Neural crest cell (in vitro differentiated cells): ENCODE measurements around the gene CSAD. TPM values are rescaled to one million over a fixed set of nuclear protein-coding genes. Genes with fewer than 3 reads are reported as not detected.

Source experiments
- DNase-seq: peaks from one replicate; pipeline ENCODE4 v3.0.0; 2021; ENCODE audit warnings: low read depth, mixed read lengths, low spot score
- H3K27ac Mint-ChIP-seq: one replicate; pipeline ENCODE4 v1.8.0; 2021; ENCODE audit warnings: mild to moderate bottlenecking, mixed read lengths; ENCODE audit not compliant: unreplicated experiment
- H3K27me3 Mint-ChIP-seq: 2 replicates; pipeline ENCODE4 v1.8.0; 2021; ENCODE audit warnings: low read depth, mild to moderate bottlenecking, mixed read lengths
- H3K36me3 Mint-ChIP-seq: 2 replicates; pipeline ENCODE4 v1.8.0; 2021; ENCODE audit warnings: low read depth, mild to moderate bottlenecking, mixed read lengths
- H3K4me1 Mint-ChIP-seq: 2 replicates; pipeline ENCODE4 v1.8.0; 2021; ENCODE audit warnings: mixed read lengths
- H3K4me3 Mint-ChIP-seq: one replicate; pipeline ENCODE4 v1.8.0; 2021; ENCODE audit warnings: mild to moderate bottlenecking, mixed read lengths
- H3K9me3 Mint-ChIP-seq: 2 replicates; pipeline ENCODE4 v1.8.0; 2021; ENCODE audit warnings: mixed read lengths
- total RNA-seq: library from RNA; stranded (reverse); gene quantifications from 2 replicates; pipeline ENCODE4 v1.2.1, GENCODE V29; 2021
- TF ChIP-seq, protein P1 (sequence below): fragments of 200-600 bp; sonication (generic); conservative IDR thresholded peaks from 2 replicates; pipeline ENCODE4 v1.5.0; 2021; ENCODE audit warnings: antibody characterized with exemption, mild to moderate bottlenecking

Gene CSAD
- total RNA-seq, 1 donor from 2014 or later, result 22.1 TPM

DNA sequence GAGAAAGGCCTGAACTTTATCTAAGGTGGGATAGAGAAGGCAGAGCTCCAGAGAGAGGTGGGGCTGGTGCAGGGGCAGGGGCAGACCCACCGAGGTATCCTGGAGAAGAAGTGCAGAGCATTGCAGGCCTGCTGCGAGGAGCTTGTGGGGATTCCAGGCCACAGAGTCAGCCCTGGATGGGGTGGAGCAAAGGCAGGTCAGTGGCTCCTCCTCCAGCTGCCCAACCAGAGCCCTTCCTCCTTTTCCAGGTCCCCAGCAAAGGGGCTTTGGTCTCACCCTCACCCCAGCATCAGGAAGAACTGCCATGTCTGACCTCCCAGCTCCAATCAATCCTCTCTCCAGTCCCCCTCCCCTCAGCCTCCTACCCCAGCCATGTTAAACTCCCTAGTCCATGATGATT, 20.1 kb downstream of the CSAD start:
- TF ChIP-seq, protein P1, sequence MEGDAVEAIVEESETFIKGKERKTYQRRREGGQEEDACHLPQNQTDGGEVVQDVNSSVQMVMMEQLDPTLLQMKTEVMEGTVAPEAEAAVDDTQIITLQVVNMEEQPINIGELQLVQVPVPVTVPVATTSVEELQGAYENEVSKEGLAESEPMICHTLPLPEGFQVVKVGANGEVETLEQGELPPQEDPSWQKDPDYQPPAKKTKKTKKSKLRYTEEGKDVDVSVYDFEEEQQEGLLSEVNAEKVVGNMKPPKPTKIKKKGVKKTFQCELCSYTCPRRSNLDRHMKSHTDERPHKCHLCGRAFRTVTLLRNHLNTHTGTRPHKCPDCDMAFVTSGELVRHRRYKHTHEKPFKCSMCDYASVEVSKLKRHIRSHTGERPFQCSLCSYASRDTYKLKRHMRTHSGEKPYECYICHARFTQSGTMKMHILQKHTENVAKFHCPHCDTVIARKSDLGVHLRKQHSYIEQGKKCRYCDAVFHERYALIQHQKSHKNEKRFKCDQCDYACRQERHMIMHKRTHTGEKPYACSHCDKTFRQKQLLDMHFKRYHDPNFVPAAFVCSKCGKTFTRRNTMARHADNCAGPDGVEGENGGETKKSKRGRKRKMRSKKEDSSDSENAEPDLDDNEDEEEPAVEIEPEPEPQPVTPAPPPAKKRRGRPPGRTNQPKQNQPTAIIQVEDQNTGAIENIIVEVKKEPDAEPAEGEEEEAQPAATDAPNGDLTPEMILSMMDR, result no peak
- Mint-ChIP-seq H3K36me3 (no peaks in the 10 kb centered on the region), H3K27me3 (no peaks in the 10 kb centered on the region), H3K27ac (no peak overlapping the region), H3K4me1 (peaks cover 6% of the 10 kb centered on the region), H3K4me3 (no peak overlapping the region), H3K9me3 (no peaks in the 10 kb centered on the region)
- no peak for DNase-seq

DNA sequence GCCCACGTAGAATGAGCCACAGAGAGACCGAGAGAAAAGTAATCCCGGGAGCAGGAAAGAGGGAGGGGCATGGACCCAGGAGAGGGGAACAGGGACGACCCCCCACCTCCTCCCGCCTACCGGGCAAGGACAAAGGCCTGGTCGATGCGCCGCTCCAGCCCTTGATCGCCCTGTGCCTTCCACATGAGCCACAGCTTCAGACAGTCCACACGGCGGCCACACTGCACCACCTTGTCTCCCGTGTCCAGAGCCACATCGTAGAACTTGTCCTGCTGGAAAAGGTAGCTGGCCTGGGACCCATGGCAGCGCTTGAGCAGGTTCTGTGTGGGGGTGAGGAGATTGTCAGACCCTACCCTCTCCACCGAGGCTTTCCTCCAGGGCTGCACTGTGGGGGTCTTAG, 20.7 kb downstream of the CSAD start:
- no peak overlapping the region for H3K27ac Mint-ChIP-seq
- no peaks in the 10 kb centered on the region for H3K27me3 Mint-ChIP-seq
- peaks cover 6% of the 10 kb centered on the region for H3K4me1 Mint-ChIP-seq
- TF ChIP-seq, protein P1, result no peak
- H3K9me3 Mint-ChIP-seq, result no peaks in the 10 kb centered on the region
- H3K4me3 Mint-ChIP-seq, result no peak overlapping the region
- DNase-seq, result no peak
- H3K36me3 Mint-ChIP-seq, result no peaks in the 10 kb centered on the region

DNA sequence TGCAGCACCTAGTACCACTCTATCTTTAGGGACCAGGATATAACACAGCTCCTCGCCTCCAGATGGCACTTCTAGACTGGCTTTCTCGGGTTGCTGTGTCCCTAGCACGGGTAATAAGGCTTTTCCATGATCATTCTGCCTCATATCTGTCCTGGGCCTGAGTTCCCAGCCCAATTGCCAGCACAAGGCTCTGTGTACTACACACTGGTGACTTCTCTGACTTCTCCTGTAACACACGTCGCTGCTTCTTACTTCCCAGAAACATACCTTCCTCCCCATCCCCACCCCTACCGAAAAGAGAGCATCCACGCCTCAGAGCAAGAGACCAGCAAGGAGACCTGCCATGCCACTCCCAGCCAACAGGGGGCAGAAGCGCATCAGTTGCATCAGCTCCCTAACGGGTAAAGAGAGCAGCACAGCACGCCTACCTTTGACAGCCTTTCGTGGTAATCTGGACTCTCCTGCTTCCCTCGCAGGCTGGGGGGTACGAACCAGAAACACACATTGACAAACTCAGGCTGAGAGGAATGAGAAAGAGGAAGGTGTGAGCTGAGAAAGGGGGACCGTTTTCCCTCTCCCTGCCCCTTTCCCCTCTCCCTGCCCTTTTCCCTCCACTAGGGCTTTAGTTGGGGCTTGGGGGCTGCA, 21.4 kb downstream of the CSAD start:
- peaks cover 6% of the 10 kb centered on the region for H3K4me1 Mint-ChIP-seq
- no peak overlapping the region for H3K4me3 Mint-ChIP-seq
- no peaks in the 10 kb centered on the region for H3K9me3 Mint-ChIP-seq
- H3K27me3 Mint-ChIP-seq, result no peaks in the 10 kb centered on the region
- no peaks in the 10 kb centered on the region for H3K36me3 Mint-ChIP-seq
- peak; percentile 89 for DNase-seq
- H3K27ac Mint-ChIP-seq, result peak overlapping the region; percentile 43
- TF ChIP-seq, protein P1, result peak; percentile 97

DNA sequence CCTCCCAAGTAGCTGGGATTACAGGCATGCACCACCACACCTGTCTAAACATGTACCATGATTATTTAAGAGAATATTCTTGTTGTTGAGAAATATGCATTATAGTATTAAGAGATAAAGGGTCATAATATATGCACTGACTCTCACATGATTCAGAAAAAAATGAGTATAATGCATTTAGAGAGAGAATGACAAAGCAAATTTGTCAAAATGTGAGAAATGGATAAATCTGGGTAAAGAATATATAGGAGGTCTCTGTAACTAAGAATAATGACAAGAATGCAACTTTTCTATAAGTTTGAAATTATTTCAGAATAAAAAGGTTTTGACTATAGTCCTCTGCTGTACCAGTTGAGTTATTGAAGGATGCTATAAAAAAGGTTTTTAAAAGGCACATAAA, 28.3 kb downstream of the CSAD start:
- H3K27me3 Mint-ChIP-seq, result no peaks in the 10 kb centered on the region

DNA sequence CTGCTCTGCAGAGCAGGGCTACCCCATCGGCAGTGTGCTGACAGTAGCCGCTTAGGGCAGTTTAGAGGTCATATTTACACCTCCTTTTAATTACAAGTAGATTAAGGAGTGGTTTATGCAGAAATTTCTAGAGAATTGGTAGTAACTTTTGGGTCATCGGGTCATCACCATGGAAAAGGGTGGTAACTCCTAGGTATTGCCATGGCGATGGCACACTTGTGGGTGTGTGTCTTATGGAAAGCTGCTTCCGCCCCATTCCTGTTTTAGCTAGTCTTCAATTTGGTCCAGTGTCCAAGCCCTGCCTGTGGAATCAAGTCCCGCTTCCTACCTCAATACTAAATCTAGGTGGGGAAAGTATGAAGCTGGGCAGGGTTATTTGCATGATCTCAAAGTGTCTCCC, 29.7 kb downstream of the CSAD start:
- peak overlapping the region; percentile 90 for H3K27ac Mint-ChIP-seq
- no peak for DNase-seq
- H3K36me3 Mint-ChIP-seq, result no peaks in the 10 kb centered on the region
- H3K4me1 Mint-ChIP-seq, result peaks cover 3% of the 10 kb centered on the region
- TF ChIP-seq, protein P1, result no peak
- no peaks in the 10 kb centered on the region for H3K9me3 Mint-ChIP-seq
- no peaks in the 10 kb centered on the region for H3K27me3 Mint-ChIP-seq
- H3K4me3 Mint-ChIP-seq, result no peak overlapping the region

More for the DNA sequence above, 28.3 kb downstream of the CSAD start:
- no peak for DNase-seq
- Mint-ChIP-seq H3K9me3 (no peaks in the 10 kb centered on the region), H3K4me3 (no peak overlapping the region), H3K4me1 (peaks cover 3% of the 10 kb centered on the region), H3K36me3 (no peaks in the 10 kb centered on the region), H3K27ac (no peak overlapping the region)
- TF ChIP-seq, protein P1, result no peak
